ENCODE data around the gene TNK1.

DNA sequence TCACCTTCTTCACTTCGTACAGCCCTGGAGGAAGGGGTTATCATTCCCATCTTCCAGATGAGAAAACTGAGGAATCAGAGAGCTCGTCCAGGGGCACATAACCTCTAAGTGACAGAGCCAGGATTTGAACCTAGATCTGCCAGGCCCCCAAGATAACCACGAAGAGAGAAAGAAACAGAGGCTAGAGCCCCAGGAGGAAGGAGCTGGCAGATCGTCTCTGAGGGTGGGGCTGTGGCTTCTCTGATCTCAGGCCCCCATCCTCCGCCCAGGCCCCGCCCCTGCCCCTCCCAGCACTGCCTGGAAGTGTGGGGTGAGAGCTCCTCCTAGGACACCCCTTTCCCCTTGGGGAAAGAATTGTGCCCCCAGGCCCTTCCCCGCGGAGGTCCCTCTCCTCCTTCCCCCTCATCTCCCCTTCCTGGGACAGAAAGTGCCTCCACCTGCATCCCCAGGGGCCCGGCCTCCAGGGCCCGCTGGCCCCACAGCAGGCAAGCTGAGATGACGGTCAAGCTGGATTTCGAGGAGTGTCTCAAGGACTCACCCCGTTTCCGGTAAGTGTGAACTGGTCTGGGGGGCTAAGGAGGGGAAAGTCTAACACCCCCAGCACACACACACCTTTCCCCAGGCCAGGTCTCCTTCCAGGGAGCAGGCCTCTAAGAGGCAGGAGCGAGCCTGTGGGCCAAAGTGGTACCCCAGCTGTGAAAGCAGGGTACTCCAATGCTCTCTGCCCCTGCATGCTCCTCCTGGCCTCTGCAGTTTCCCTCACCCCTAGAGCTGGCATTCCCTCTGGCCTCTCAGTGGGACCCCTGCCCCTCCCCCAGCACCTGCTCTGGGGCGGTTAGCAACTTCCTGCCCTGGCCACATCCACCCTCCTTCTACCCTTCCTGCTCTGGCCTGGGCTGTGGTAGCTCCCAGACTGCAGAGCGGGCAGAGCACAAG lies 44.4 kb upstream of the TNK1 start, which contains the start of gene ACAP1:
- TF ChIP-seq, protein P1, sequence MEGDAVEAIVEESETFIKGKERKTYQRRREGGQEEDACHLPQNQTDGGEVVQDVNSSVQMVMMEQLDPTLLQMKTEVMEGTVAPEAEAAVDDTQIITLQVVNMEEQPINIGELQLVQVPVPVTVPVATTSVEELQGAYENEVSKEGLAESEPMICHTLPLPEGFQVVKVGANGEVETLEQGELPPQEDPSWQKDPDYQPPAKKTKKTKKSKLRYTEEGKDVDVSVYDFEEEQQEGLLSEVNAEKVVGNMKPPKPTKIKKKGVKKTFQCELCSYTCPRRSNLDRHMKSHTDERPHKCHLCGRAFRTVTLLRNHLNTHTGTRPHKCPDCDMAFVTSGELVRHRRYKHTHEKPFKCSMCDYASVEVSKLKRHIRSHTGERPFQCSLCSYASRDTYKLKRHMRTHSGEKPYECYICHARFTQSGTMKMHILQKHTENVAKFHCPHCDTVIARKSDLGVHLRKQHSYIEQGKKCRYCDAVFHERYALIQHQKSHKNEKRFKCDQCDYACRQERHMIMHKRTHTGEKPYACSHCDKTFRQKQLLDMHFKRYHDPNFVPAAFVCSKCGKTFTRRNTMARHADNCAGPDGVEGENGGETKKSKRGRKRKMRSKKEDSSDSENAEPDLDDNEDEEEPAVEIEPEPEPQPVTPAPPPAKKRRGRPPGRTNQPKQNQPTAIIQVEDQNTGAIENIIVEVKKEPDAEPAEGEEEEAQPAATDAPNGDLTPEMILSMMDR (IDR thresholded peaks at IDR 0.05; ENCODE audit: poor library complexity): no peak
- TF ChIP-seq EZH2phosphoT487 (IDR thresholded peaks at IDR 0.05; ENCODE audit: low read depth, severe bottlenecking, unreplicated experiment) (no peak), EZH2 (IDR thresholded peaks at IDR 0.05; ENCODE audit: borderline replicate concordance) (no peak)
